Stimulated activated CD8-positive, alpha-beta memory T cell treated with anti-CD3 and anti-CD28 coated beads, Interleukin-4, amount 100 ng/mL, for 1 hour (primary cell): ENCODE results near the gene C2orf42.
A peak's percentile ranks its signal among the peaks of the same experiment; 100 is the strongest.
"Not testable (repeated sequence)": the region's sequence is repeated elsewhere in the genome, so short reads cannot be mapped to it uniquely, and the experiment has no call there.

Source experiments
- DNase-seq, 2 donors: peaks; one replicate each; pipeline ENCODE4 v3.0.0-alpha.2; 2020; ENCODE audit warnings: low read depth in 2 of 2, low spot score in 1 of 2

C2orf42 gene

DNA sequence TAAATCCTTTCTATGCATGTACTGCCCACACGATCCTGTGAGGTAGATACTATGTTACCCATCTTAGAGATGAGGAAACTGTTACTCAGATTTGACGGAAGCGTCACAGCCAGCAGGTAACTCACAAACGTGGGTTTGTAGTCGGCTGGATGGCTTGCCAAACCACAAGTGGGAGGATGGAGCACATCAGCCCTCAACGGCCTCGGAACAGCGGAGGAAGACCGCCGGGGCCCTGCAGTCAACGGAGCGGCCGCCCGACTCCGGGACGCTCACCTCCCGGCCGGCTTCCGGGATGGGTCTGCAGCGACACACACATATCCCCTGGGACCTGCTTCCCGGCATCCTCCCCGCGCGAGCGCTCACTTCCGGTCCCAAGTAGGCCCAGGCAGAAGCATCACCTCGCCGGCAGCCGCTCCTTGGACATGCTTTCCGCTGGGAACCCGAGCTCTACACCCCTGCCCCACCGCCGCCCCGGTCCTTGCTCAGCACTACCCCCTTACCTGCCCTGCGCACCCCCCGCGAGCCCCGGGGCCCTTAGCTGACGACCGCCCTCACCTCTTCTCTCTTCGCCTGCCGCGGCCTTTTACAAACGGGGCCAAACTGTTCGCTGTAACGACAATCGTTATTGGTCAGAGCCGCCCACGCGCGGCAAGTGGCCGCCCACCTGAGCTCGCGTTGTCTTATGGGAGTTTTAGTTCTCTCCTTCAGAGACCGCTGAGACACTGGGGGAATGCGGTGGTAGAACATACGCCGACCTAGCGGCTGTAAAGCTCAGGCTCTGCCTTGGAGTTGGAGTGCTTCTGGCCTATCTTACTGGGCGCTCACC is at the start of gene C2orf42:
TSS of gene C2orf42 (minus strand) at position 602 of the 826 bp plus-strand sequence. CDS start 9,034 bp downstream, outside the sequence.
- DNase-seq, result peak; percentile 90 to 93

DNA sequence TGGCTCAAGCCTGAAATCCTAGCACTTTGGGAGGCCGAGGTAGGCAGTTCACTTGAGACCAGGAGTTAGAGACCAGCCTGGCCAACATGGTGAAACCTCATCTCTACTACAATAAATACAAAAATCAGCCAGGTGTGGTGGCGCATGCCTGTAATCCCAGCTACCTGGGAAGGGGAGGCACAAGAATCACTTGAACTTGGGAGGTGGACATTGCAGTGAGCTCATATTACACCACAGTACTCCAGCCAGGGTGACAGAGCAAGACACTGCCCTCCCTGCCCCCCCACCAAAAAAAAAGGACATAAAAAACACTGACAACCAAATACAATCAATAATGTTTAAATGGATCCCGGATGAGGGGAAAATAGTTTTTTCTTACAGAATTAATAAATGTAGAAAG is 49.8 kb upstream of the C2orf42 start:
- no peak for DNase-seq

DNA sequence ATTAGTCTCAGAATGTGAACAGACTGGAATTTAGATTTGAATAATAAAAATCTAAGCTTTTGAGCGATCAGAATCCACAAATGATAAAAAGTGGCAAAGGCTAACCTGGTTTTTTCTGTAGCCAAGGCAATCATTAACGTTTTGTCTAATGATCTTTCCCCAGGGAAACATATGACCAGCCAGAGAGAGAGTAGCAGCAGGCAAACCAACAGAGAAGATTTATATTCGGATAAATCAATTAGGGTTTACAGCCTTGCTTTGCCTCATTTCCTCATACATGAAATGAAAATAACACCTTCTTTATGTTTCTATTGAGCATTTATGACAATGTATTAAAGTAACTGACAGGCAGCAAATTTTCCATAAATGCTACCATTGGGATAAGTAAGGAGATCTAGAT is 43.1 kb upstream of the C2orf42 start:
- DNase-seq, result no peak

DNA sequence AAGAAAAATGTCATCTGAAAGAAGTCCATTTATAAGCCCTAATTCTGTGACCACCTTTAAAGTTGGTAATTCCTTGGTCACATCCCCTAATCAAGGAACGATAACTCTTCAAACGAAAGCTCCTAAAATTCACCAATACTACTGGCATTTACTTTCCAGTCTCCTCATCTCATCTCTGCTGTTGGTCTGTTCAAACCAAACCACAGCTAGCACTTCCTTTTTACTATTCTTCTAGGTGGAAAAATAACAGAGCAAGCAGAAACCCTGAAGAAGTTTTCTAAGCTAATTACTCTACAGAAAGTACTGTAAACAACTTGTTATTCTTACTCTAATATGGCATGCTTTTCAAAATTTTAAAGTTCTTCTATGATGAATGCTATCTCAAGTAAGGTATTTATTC is 36.0 kb upstream of the C2orf42 start:
- no peak for DNase-seq

DNA sequence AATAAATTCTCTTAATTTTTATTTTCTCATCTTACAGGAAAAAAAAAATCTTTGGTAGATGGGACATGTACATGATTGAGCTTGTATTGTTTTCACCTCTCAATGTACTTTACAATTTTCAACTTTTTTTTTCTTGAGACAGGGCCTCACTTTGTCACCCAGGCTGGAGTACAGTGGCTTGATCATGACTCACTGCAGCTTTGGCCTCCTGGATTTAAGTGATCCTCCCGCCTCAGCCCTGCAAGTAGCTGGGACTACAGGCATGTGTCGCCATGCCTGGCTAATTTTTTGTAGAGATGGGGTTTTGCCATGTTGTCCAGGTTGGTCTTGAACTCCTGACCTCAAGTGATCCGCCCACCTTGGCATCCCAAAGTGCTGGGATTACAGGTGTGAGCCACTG is 32.5 kb upstream of the C2orf42 start:
- DNase-seq, result not testable (repeated sequence)

DNA sequence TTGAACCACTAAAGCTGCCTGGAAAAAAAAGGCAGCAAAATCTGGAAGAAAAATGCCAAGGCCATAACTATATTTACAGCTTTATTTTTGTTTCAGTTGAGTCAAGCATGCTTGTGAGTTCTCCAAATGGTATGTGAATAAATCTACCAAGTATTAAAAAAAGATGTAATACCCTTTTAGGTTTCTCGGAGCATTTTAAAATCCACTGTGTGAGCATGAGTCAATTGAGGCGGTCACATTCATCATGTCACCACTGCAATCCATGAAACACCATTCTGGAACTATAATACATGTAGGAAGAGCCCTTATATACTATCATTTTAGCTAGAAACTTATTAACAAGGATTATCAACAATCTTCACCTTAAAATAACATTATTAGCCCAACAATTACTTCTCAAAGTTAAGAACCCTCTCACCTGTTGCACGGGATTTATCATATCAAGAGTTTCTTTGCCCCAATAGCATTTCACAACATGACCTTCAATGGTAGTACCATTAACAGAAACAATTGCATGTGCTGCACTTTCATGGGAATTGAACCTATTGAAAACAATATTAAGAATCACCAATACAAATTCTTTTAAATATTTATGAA is 24.2 kb upstream of the C2orf42 start:
- DNase-seq, result no peak

DNA sequence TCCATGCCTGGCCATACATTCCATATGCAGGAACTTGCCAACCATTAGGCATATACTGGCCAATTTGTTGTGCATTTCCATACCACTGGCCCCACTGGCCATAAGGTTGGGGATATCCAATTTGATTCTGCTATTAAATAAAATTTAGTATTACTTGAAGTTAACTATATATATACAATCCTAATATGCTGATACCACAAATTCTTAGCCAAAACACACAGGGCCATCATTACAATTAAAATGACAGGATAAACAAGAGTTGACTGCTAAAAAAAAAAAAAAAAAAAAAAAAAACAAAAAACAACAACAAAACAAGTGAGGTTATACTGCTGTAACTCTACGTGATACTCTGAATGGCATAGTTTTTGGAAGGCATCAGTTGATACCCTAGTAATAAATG is 23.5 kb upstream of the C2orf42 start:
- no peak for DNase-seq

DNA sequence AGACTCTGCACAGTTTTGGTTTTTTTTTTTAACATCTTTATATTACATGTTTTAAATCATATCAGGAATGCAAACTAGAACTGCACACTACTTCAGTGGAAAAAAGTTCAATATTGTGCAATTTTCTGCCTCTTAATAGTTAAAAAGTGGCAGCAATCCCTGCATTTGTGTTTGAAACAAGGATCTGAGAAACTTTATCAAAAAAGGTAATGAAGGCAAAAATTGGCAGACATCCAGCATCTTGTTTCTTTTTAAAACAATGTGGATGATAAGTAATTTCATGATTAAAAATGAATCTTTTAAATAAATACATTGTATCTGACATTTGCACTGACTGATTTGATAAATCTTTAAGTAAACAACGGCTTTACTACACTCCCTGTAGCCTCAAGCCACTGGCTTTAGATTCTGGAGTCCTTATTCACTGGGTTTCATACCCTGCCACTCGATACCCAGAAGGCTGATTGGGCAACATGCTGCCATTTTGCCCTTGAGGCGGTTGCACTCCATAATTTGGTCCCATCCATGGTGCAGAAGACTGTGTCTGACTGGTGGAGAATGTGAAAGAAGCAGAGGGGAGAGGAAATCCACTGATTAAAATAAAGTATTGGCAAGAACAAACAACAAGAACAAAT is 21.6 kb upstream of the C2orf42 start:
- no peak for DNase-seq

DNA sequence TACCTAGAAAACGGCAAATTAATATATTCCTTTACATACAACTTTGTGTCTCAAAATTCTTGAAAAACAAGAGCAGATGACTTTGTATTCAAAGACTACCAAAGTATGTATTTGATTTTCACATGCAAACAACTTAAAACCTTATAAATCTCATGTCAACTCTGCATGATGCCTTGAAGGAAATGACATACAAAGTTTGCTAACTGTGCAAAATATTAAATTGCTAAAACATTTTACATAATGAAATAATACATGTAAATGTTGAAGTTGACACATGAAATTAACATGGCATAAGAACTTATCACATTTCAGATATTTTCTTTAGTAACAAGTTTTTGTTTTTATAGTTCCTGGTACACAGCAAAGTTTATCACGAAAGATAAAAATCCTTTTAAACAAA is 20.8 kb upstream of the C2orf42 start:
- DNase-seq, result no peak

DNA sequence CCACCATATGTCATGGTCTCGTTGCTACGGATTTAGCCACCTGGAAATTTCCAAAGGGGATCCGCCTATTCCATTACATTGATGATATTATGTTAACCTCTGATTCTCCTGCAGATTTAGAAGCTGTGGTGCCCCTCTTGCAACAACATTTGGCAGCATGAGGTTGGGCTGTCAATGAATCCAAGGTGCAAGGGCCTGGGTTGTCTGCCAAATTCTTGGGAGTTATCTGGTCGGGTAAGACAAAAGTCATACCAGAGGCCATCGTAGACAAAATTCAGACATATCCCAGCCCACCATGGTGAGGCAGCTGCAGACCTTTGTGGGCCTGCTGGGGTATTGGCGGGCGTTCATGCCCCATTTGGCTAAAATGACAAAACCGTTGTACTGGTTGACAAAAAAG is 13.6 kb upstream of the C2orf42 start:
- no peak for DNase-seq

DNA sequence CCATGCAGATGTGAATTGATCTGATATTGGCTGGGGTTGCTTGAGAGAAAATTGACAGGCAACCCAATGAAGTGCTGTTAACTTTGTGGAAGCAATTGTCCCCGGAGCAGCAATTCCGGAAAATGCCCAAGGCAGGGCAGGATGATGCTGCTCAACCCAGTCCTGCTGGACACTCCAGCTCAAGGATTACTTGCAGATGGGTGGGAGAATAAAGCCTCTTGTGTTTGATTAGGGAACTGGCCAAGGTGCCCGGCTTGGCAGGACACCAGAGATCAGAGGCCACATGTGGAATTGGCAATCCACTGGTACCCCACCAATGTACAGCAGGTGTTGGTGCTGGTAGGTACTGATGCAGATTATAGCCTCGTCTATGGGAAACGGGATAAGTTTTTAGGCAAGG is 12.3 kb upstream of the C2orf42 start:
- DNase-seq, result no peak

DNA sequence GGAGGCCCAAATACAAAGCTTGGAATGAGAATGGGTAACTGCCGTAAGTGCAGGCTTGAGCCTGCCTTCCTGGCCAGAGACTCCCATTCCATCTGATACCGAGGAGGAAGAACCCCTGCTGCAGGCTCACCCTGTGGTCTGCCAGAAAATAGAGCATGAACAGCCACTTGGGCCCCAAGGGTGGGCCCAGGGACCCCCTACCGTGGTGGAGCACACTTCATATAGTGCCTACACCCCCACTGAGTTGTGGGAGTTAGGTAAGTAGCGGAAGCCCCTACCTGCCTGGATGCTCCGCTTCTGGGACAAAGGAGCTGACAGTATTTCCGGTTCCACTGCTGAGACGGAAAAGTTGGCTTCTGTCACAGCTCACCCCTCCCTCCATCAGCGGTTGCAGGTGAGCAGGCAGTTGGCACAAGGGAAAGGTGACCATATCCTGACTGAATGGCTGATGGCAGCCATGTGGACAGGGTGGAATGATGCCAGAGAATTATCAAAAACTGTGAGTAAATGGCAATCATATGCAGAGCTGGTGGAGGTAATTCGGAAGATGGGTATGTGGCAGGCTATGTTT is 11.5 kb upstream of the C2orf42 start:
- DNase-seq, result no peak

DNA sequence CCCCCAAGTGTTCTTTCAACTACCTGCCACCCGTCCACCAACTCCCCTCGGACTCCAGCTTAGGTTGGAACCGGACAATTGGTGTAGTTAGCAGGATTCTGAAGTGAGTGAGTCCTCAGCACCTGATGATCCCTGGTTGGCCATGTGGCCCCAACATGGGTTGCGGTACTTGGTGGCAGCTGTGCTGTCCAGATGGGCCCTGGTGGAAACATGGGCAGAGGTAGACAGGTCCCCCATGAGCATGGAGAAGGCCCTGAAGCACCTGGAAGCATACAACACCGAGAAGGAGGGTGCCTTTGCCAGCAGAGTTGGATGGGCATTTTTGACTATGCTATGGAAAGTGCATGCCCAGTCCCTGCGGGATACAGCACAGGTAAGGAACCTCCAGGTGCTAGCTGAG is 11.0 kb upstream of the C2orf42 start:
- no peak for DNase-seq

DNA sequence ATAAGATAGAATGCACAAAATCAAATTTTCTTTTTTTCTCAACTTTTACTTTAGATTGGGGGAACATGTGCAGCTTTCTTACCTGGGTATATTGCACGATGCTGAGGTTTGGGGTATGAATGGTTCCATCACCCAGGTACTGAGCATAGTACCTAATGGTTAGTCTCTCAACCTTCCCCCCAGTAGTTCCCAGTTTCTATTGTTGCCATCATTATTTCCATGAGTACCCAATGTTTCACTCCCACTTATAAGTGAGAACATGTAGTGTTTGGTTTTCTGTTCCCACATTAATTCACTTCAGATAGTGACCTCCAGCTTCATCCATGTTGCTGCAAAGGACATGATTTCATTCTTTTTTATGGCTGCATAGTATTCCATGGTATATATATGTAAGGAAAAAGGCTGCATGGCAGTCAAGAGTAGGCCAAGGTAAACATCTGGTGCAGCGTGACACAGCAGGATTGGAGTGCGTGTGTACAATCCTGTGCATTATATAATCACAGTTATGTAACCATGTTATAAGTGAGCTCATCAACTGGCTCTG is 10.5 kb upstream of the C2orf42 start:
- no peak for DNase-seq

DNA sequence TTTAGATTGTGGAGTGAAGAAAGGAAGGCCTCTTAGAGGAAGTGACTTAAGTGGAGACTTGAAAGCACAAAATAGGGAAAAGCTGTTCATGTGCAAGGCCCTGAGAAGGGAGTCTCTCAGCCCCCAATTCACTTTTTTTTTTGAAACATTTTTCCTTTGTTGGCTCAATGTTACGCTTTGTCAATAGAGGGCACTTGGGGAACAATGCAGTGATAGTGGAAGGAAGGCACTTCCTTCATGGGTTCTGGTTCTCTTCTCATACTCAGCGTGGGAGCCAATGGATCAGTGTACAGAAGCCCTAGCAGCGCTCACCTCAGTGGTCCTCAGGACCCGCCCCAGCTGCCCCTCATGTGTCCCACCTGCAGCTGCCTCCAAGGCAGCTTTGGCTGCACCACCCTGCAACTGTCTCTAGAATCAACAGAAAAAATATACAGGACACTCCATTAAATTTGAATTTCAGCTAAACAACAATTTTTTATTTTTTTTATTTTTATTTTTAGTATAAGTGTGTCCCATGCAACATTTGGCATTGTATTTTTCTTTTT is 8.6 kb upstream of the C2orf42 start:
- DNase-seq, result no peak

DNA sequence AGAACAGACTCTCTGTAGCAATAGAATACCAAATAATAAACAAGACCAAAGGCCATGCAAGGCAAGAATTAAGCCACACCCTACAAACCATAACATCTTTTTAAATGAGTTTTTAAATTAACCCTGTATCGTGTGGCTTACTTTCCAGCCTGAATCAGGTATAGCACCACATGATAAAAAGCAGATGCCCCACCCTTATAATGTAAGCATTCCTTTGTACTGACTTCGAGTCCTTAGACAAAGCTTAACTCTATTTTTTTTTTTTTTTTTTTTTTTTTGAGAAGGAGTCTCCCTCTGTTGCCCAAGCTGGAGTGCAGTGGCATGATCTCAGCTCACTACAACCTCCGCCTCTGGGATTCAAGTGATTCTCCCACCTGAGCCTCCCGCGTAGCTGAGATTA is 1.7 kb upstream of the C2orf42 start:
- DNase-seq, result no peak

DNA sequence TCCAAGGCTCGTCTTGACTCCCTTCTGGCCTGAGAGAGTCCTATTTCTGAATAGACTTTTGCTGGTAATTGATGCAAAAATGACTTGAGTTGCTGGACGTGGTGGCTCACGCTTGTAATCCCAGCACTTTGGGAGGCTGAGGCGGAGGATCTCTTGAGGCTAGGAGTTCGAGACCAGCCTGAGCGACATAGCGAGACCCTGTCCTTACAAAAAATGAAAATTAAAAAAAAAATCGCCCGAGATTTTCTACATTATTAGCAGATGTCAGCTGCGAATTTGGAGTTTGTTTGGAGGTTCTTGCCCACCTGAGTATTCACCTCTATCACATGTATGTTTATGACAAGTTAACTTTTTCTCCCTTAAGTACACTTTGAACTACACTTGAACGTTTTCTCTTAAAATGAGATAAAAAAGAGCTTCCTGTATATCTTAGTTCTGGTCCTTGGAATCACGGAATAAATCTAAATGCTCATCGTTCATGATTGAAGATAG is 471 bp upstream of the C2orf42 start:
- no peak for DNase-seq

DNA sequence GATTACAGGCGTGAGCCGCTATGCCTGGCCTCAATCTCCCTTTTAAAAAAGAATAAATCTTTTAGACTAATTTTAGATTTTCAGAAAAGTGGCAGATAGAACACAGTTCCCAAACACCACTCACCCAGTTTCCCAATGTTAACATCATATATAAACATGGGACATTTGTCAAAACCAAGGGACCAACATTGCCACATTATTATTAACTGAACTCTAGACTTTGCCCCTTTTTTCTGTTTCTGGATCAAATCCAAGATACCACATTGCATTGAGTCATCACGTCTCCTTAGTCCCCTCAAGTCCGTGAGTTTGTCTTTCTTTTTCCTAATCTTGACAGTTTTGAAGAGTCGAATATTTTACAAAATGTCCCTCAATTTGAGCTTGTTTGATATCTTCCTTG is 2.4 kb downstream of the C2orf42 start:
- no peak for DNase-seq

DNA sequence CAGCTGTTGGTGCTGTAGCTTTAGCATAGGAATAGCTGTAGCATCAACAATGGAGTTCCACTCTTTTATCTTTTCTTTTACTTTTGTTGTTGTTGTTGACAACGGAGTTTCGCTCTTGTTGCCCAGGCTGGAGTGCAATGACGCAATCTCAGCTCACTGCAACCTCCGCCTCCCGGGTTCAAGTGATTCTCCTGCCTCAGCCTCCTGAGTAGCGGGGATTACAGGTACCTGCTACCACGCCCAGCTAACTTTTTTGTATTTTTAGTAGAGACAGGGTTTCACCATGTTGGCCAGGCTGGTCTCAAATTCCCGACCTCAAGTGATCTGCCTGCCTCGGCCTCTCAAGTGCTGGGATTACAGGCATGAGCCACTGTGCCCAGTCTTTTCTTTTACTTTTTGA is 3.6 kb downstream of the C2orf42 start:
- DNase-seq, result not testable (repeated sequence)

DNA sequence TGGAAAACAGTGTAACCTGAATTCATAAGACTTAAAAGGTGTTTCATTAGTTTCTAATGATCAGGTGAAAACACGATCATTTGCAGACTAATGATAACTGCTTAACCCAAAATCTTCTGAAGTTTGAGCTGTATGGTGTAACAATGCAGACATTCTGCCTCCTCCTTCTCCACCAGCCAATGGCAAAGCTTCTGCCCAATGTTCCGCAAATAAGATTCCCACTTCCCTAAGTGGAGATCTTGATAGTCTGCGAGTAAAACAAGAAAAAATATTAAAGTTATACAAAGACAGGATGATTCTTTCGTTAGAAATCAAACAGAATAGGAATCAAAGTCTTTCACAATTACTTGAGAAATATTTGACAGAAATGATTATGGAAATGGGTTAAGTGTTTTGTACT is 8.1 kb downstream of the C2orf42 start:
- DNase-seq, result no peak

DNA sequence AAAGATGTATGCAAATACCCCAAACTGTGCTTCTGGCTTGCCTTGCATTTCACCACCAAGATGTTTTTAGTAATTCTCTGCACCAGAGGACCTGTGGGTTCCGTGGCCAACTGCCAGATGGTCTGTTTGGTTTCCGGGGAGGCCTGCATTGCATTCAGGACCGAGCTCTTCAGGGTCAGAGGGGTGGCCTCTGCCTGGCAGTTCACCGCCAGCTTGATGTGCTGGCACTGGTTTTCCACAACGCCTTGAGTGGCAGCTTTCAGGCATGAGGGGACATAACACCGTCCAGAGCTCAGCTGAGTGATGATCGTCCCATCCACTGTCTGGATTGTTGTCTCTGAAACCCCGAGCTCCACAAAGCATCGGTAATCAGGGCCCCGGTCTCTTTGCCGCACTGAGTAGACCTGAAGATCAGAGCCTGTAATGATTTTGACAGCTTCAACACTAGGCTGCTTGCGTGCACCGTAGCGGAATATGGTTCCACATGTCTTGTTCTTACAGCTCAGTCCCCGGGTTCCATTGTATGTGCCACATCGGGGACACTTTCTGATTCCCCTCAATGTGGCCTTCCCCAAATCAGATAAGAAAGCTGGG is 9.4 kb downstream of the C2orf42 start:
- no peak for DNase-seq
